Measurements from ENCODE around the gene CWF19L2.

CWF19L2 gene

DNA sequence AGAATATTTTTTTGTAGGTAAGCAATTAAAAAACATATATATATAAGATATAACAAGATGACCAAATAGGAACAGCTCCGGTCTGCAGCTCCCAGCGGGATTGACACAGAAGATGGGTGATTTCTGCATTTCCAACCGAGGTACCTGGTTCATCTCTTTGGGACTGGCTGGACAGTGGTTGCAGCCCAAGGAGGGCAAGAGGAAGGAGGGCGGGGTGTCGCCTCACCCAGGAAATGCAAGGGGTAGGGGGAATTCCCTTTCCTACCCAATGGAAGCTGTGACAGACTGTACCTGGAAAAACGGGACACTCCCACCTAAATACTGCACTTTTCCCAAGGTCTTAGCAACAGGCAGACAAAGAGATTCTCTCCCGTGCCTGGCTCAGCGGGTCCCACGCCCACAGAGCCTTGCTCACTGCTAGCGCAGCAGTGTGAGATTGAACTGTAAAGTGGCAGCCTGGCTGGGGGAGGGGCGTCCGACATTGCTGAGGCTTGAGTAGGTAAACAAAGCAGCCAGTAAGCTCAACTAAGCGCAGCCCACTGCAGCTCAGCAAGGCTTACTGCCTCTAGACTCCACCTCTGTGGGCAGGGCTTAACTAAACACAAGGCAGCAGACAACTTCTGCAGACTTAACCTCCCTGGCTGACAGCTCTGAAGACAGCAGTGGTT is 163.8 kb downstream of the CWF19L2 start:
- no peak for DNase-seq

DNA sequence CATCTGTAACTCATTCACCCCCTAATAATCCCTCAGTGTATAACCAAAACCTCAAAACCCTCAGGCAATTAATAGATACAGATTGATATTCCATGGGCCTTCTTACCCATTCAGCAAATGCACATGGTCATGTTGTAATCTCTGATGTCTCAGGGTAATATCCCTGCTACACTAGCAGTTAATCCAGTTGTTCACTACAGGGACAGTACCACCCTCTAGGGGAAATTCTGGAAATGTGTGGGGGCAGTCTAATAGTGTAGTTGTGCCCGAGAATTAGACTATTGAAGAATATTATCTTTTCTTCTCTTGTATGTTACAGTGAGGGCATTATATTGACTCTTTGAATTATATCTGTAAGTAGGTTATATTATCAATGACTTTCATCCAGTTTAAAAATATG is 175.4 kb downstream of the CWF19L2 start:
- DNase-seq, result no peak

All from cerebellar nuclear complex (tissue), 1 donor.